ENCODE results near the gene FEN1.
A peak's percentile ranks its signal among the peaks of the same experiment; 100 is the strongest.

FEN1 gene

GRCh38 chr11:61794579-61794978 is 1.9 kb downstream of the FEN1 start:
- DNase-seq (ENCODE audit: low read depth), result no peak

GRCh38 chr11:61795459-61795858 is 2.7 kb downstream of the FEN1 start:
- no peak for DNase-seq (ENCODE audit: low read depth)

- no peak for DNase-seq (ENCODE audit: low read depth)
Observed at GRCh38 chr11:61795876-61796526, 3.3 kb downstream of the FEN1 start.

- DNase-seq (ENCODE audit: low read depth), result no peak
Observed at GRCh38 chr11:61797263-61797944, 4.7 kb downstream of the FEN1 start.

- DNase-seq (ENCODE audit: low read depth), result no peak
Observed at GRCh38 chr11:61799665-61800284, 7.1 kb downstream of the FEN1 start.

- no peak for DNase-seq (ENCODE audit: low read depth)
Observed at GRCh38 chr11:61800331-61801281, 7.9 kb downstream of the FEN1 start.

GRCh38 chr11:61802605-61803004 is 9.9 kb downstream of the FEN1 start:
- no peak for DNase-seq (ENCODE audit: low read depth)

- no peak for DNase-seq (ENCODE audit: low read depth)
Observed at GRCh38 chr11:61803889-61804647, 11.4 kb downstream of the FEN1 start.

GRCh38 chr11:61805146-61805545 is 12.4 kb downstream of the FEN1 start:
- no peak for DNase-seq (ENCODE audit: low read depth)

- no peak for DNase-seq (ENCODE audit: low read depth)
Observed at GRCh38 chr11:61806785-61807184, 14.1 kb downstream of the FEN1 start.

- DNase-seq (ENCODE audit: low read depth), result no peak
Observed at GRCh38 chr11:61810671-61811175, 18.0 kb downstream of the FEN1 start.

GRCh38 chr11:61811831-61812230 is 19.1 kb downstream of the FEN1 start:
- no peak for DNase-seq (ENCODE audit: low read depth)

- DNase-seq (ENCODE audit: low read depth), result no peak
Observed at GRCh38 chr11:61812736-61813411, 20.2 kb downstream of the FEN1 start.

GRCh38 chr11:61814247-61814957 is 21.7 kb downstream of the FEN1 start:
- DNase-seq (ENCODE audit: low read depth), result no peak

GRCh38 chr11:61814958-61815789 is 22.5 kb downstream of the FEN1 start:
- peak; percentile 70 for DNase-seq (ENCODE audit: low read depth)

GRCh38 chr11:61815790-61816735 is 23.4 kb downstream of the FEN1 start:
- no peak for DNase-seq (ENCODE audit: low read depth)

GRCh38 chr11:61816736-61817455 is 24.2 kb downstream of the FEN1 start, which contains the start of gene FADS1:
TSS of gene FADS1 (minus strand) at chr11:61817003. CDS start at chr11:61816929, 74 bp downstream.
- peak; percentile 59 for DNase-seq (ENCODE audit: low read depth)

Data from non-pigmented ciliary epithelial cell (primary cell).